Adrenal gland (tissue), 12 donors: ENCODE measurements around the gene LPO. TPM values are rescaled to one million over a fixed set of nuclear protein-coding genes. Genes with fewer than 3 reads are reported as not detected.

ENCODE experiments used
- DNase-seq, 7 donors: peaks; one replicate each; pipeline ENCODE4 v3.0.0-alpha.2; 2019 to 2020
- H3K27ac ChIP-seq, 5 donors: fragments of 200-600 bp; sonication (generic) in 4 of 5; 1 replicate in 3 of 5; 2 replicates in 2 of 5; pipeline versions ENCODE4 v1.5.1 to v1.8.0; 2016 to 2020; ENCODE audit warnings: mild to moderate bottlenecking in 1 of 5
- H3K27me3 ChIP-seq: fragments of 200-600 bp; 2 replicates; pipeline ENCODE4 v1.8.0; 2021
- H3K36me3 ChIP-seq, 2 donors: fragments of 200-600 bp; replicated peaks in 1 of 2; 1 replicate in 1 of 2; 2 replicates in 1 of 2; pipeline versions ENCODE4 v1.5.1 to v1.8.0; 2018 to 2022
- H3K4me1 ChIP-seq, 2 donors: fragments of 200-600 bp; replicated peaks in 1 of 2; 1 replicate in 1 of 2; 2 replicates in 1 of 2; pipeline versions ENCODE4 v1.5.1 to v1.8.0; 2018 to 2021
- H3K4me3 ChIP-seq, 4 donors: fragments of 200-600 bp; sonication (generic) in 3 of 4; one replicate each; pipeline ENCODE4 v1.5.1; 2016 to 2018
- H3K9me3 ChIP-seq, 3 donors: fragments of 200-600 bp; sonication (generic) in 1 of 3; replicated peaks in 1 of 3; 1 replicate in 2 of 3; 2 replicates in 1 of 3; pipeline versions ENCODE4 v1.5.1 to v1.8.0; 2016 to 2021
- POLR2A ChIP-seq, 2 donors: fragments of 450-650 bp; IDR thresholded peaks; one replicate each; pipeline ENCODE4 v1.6.1; 2017; ENCODE audit warnings: antibody characterized with exemption in 2 of 2, mild to moderate bottlenecking in 2 of 2, moderate library complexity in 1 of 2
- WGBS, 4 donors: extraction: QIAGEN DNeasy Blood & Tissue Kit in 2 of 4; methylation state at CpG; one replicate each; pipeline versions ENCODE4 v1.1.5 to v1.1.7; 2013 to 2017; 5-methylcytosine and 5-hydroxymethylcytosine counted together
- intact Hi-C, 2 donors: fragments of 100-400 bp; cut with DNase I; formaldehyde crosslinking; loops; one replicate each; pipeline versions ENCODE4 v1.14.1 to v1.15.0; 2022 to 2023
- polyA plus RNA-seq, 3 donors: library from polyadenylated mRNA; stranded (reverse); fragments of 200-250 nt in 2 of 3; fragments of 350-450 nt in 1 of 3; fragmentation: Illumina TruSeq in 1 of 3; extraction: RNeasy Lipid Tissue Mini Kit (QIAGEN cat#74804) in 1 of 3; gene quantifications; one replicate each; pipeline ENCODE4 v1.2.3, GENCODE V29; 2013 to 2014
- total RNA-seq, 9 donors: library from RNA; depleted of rRNA in 4 of 9; stranded (reverse); fragments of >200 nt in 4 of 9; fragments of 120-200 nt in 1 of 9; fragmentation: NEBNext Ultra II Directional in 1 of 9; extraction: Animal tissue kit (Norgen Biotek cat#: 25700) in 1 of 9; gene quantifications; one replicate each; pipeline versions ENCODE4 v1.1.0 to v1.2.4, GENCODE V29; 2013 to 2023
- TF ChIP-seq, protein P1 (sequence below), 6 experiments: fragments of 450-650 bp in 4 of 6; fragments of 200-600 bp in 2 of 6; sonication (generic) in 1 of 6; IDR thresholded peaks; 1 replicate in 5 of 6; 2 replicates in 1 of 6; pipeline versions ENCODE4 v1.5.1 to v1.8.0; 2016 to 2021; ENCODE audit warnings: antibody characterized with exemption in 6 of 6, mild to moderate bottlenecking in 2 of 6, moderate library complexity in 1 of 6
- donor health status: healthy with polysubstance abuse.
- donor health status: Bipolar disorder and iron deficiency.
- donor health status: DM: yes; HTN: yes; CAD: no.
- donor health status: DM: no; HTN: no; CAD: no.
- donor health status: DM: no; HTN: no; CAD: no.
- donor health status: DM: yes; HTN: yes; CAD: no.

The LPO gene
- total and polyA plus RNA-seq, 12 donors = 0.06 to 0.16 TPM; not detected in 10

DNA sequence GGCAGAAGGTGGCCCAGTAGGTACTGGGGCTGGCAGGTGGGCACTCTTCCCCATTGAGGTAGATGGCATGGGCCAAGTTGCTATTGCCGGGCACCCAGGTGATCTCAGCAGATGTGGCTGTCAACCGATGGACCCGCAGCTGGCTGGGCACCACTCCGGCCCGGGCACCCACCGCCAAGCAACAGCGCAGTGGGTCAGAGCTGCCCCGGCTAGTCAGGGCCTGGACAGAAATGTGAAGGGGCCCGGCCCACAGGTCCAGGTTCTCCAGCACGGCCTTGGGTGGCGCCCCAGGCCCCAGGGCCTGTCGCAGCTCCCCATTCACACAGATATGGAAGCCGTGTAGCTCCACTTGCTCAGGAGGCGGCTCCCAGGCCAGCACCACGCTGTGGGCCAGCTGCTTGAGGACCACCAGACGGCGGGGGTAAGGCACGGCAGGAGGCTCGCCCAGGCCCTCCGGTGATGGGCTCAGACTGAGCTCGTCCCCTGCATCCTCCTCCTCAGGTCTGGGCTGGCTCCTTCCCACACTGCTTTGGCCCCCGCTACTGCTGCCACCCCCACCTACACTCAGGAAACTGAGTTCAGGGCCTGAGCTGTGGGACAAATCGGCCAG lies 73.7 kb downstream of the LPO start:
- H3K27me3 ChIP-seq = no peaks in the 10 kb centered on the region
- WGBS, 4 donors = 84 to 96% (median 92%) methylated on average over 19 to 23 of the region's 23 CpGs
- no peaks in the 10 kb centered on the region for H3K9me3 ChIP-seq
- no peaks in the 10 kb centered on the region for H3K4me1 ChIP-seq
- no peak overlapping the region for H3K27ac ChIP-seq
- intact Hi-C loops = no loop called here
- TF ChIP-seq POLR2A (IDR thresholded peaks at IDR 0.05) = no peak
- TF ChIP-seq, protein P1, sequence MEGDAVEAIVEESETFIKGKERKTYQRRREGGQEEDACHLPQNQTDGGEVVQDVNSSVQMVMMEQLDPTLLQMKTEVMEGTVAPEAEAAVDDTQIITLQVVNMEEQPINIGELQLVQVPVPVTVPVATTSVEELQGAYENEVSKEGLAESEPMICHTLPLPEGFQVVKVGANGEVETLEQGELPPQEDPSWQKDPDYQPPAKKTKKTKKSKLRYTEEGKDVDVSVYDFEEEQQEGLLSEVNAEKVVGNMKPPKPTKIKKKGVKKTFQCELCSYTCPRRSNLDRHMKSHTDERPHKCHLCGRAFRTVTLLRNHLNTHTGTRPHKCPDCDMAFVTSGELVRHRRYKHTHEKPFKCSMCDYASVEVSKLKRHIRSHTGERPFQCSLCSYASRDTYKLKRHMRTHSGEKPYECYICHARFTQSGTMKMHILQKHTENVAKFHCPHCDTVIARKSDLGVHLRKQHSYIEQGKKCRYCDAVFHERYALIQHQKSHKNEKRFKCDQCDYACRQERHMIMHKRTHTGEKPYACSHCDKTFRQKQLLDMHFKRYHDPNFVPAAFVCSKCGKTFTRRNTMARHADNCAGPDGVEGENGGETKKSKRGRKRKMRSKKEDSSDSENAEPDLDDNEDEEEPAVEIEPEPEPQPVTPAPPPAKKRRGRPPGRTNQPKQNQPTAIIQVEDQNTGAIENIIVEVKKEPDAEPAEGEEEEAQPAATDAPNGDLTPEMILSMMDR (IDR thresholded peaks at IDR 0.05) = no peak
- H3K4me3 ChIP-seq = no peak overlapping the region
- DNase-seq = peak in 3 of 7 donors; percentile 9 to 35 (median 13)
- H3K36me3 ChIP-seq = no peaks in the 10 kb centered on the region

GRCh38 chr17:58312829-58313228 lies 74.4 kb downstream of the LPO start:
- no peak for DNase-seq
- H3K27ac ChIP-seq = no peak overlapping the region
- TF ChIP-seq, protein P1 (IDR thresholded peaks at IDR 0.05) = no peak
- TF ChIP-seq POLR2A (IDR thresholded peaks at IDR 0.05) = no peak
- H3K4me3 ChIP-seq = no peak overlapping the region
- H3K4me1 ChIP-seq = no peaks in the 10 kb centered on the region
- intact Hi-C loops = no loop called here
- no peaks in the 10 kb centered on the region for H3K9me3 ChIP-seq
- WGBS, 4 donors = 53 to 79% (median 73%) methylated on average over 1 of the region's 1 CpG
- no peaks in the 10 kb centered on the region for H3K27me3 ChIP-seq
- H3K36me3 ChIP-seq = no peaks in the 10 kb centered on the region

DNA sequence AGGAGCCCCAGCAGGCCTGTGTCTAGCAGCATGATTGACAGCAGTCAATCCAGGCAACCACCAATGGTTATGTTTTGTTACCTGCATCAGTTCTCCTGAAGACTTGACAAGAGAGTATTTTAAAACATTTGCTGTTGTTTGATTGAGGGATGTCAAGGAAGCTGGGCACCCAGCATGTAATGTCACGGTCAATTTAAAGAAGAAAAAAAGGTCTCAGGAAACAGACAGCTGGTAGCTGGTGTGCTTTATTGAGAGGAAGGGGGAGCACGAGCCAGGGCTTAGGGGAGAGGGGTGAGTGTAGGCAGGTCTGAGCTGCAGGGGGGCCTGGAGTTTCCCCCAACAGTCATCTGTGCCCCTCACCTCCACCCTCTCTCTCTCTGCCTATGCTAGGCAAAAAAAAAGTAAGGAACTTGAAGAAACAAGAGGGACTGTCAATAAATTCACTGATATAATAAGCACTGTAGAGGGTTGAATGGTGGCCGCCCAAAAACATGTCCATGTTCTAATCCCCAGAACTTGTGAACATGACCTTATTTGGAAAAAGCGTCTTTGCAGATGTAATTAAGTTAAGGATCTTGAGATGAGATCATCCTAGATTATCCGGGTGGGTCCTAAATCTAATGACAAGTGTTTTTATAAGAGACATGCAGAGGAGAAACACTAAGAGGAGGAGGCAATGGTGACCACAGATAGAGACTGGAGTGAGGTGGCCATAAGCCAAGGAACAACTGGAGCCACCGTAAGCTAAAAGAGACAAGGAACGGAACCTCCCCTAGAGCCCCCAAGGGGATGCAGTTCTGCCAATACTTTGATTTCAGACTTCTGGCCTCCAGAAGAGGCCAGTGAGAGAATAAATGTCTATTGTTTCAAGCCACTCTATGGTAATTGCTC lies 75.7 kb downstream of the LPO start:
- intact Hi-C loops = loop anchor here in 1 of 2 donors (2.0 kb wide), 1 partner anchor 133 kb away; no protein-coding TSS in a partner anchor
- H3K9me3 ChIP-seq = no peaks in the 10 kb centered on the region
- H3K4me1 ChIP-seq = no peaks in the 10 kb centered on the region
- WGBS, 4 donors = 82 to 87% (median 84%) methylated on average over 7 of the region's 7 CpGs
- no peaks in the 10 kb centered on the region for H3K27me3 ChIP-seq
- peak in 1 of 7 donors; percentile 5 for DNase-seq
- no peak overlapping the region for H3K27ac ChIP-seq
- no peak for TF ChIP-seq POLR2A (IDR thresholded peaks at IDR 0.05)
- TF ChIP-seq, protein P1 (IDR thresholded peaks at IDR 0.05) = no peak
- H3K36me3 ChIP-seq = no peaks in the 10 kb centered on the region
- H3K4me3 ChIP-seq = no peak overlapping the region

DNA sequence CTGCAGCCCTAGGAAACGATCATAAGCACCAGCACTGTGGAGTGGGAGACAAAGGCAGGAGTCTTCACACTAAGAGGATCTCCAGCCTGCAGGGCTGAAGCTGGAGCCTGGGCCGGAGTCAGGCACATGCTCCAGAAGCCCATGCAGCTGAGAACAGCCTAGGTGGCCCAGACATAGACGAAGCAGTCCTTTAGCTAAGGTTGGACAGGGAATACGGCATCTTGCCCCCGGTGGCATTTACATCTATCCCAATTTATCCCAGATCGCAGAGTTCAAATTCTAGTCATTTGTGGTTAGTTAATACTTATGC lies 76.3 kb downstream of the LPO start:
- Histone ChIP-seq H3K27me3 (no peaks in the 10 kb centered on the region), H3K4me3 (no peak overlapping the region), H3K9me3 (no peaks in the 10 kb centered on the region), H3K36me3 (no peaks in the 10 kb centered on the region), H3K27ac (no peak overlapping the region), H3K4me1 (no peaks in the 10 kb centered on the region)
- DNase-seq = peak in 2 of 7 donors; percentile 3 to 40
- TF ChIP-seq, protein P1 (IDR thresholded peaks at IDR 0.05) = no peak
- TF ChIP-seq POLR2A (IDR thresholded peaks at IDR 0.05) = no peak
- intact Hi-C loops = loop anchor here (2.0 to 5.0 kb wide), 2 partner anchors 132 to 133 kb away; no protein-coding TSS in a partner anchor
- 88 to 93% (median 92%) methylated on average over 5 to 6 of the region's 6 CpGs for WGBS, 4 donors
